Right lobe of liver (tissue), 4 donors: ENCODE data around the gene GPATCH11.

Experiments used
- POLR2A ChIP-seq: fragments of 450-650 bp; IDR thresholded peaks from one replicate; pipeline ENCODE4 v1.6.1; 2017; ENCODE audit warnings: antibody characterized with exemption, mild to moderate bottlenecking
- TF ChIP-seq, protein P1 (sequence below), 4 donors: fragments of 200-600 bp in 3 of 4; fragments of 450-650 bp in 1 of 4; IDR thresholded peaks; one replicate each; pipeline versions ENCODE4 v1.5.1 to v1.8.0; 2016 to 2022; ENCODE audit warnings: antibody characterized with exemption in 4 of 4, mild to moderate bottlenecking in 2 of 4
- donor health status: DM: no; HTN: no; CAD: no.
- donor health status: DM: no; HTN: no; CAD: no.
- donor health status: DM: no; HTN: yes; CAD: no.

GRCh38 chr2:37105150-37105549 is 20.8 kb downstream of the GPATCH11 start:
- no peak for TF ChIP-seq POLR2A
- TF ChIP-seq, protein P1, sequence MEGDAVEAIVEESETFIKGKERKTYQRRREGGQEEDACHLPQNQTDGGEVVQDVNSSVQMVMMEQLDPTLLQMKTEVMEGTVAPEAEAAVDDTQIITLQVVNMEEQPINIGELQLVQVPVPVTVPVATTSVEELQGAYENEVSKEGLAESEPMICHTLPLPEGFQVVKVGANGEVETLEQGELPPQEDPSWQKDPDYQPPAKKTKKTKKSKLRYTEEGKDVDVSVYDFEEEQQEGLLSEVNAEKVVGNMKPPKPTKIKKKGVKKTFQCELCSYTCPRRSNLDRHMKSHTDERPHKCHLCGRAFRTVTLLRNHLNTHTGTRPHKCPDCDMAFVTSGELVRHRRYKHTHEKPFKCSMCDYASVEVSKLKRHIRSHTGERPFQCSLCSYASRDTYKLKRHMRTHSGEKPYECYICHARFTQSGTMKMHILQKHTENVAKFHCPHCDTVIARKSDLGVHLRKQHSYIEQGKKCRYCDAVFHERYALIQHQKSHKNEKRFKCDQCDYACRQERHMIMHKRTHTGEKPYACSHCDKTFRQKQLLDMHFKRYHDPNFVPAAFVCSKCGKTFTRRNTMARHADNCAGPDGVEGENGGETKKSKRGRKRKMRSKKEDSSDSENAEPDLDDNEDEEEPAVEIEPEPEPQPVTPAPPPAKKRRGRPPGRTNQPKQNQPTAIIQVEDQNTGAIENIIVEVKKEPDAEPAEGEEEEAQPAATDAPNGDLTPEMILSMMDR (IDR thresholded peaks at IDR 0.05) = no peak
